AG09319 (cell line): ENCODE measurements around the gene COG5.

Experiments
- DNase-seq: peaks from one replicate; pipeline ENCODE4 v3.0.0-alpha.2; 2010; ENCODE audit warnings: low read depth; ENCODE audit errors: extremely low read depth
- CTCF ChIP-seq: IDR thresholded peaks from 2 replicates; pipeline ENCODE4 v1.5.1; 2011; ENCODE audit warnings: low read depth, mild to moderate bottlenecking, inconsistent platforms, low read length, moderate library complexity

The COG5 gene

DNA sequence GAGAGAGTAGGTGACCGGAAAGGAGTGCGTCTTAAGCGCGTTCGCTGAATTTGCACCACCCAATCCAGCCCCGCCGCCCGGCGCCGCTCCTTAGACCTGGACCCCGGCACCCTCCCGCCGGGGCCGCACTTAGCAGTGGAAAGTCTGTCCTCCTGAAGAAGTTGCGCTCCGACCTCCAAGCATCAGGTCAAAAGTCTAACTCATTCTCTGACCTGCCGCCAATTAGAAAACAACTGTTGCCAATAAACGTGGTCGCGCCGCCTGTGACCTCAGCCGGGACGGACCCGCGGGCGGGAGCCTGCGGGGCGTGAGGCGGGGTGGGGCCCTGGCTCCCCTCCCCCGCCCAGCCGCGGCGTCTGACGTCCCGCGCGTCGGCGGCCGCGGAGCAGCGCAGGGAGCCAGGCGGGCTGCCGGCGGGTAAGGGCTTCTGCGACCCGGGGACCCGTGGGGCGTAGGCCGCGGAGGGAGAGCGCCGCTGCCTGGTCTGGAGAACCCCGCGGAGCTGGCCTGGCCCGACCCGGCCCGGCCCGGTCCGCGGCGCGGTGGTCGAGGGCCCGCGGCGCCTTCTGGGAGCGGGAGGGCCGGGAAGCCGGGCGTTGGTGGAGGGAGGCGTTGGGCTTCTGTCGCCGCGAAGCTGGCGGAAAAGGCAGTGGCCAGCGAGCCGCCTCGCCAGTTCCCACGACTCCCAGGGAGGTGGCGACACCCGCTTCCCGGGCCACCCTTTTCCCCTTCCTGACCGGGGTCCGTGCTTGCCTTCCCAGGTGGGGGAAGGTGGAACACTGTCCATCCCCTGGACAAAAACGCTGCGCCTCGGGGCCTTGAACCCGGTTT, 16.4 kb upstream of the COG5 start, which contains the start of gene BCAP29:
Gene BCAP29 (plus strand): TSS at position 362 of the 831 bp plus-strand sequence. CDS start 527 bp downstream, outside the sequence.
- DNase-seq = no peak
- TF ChIP-seq CTCF = peak; percentile 13

DNA sequence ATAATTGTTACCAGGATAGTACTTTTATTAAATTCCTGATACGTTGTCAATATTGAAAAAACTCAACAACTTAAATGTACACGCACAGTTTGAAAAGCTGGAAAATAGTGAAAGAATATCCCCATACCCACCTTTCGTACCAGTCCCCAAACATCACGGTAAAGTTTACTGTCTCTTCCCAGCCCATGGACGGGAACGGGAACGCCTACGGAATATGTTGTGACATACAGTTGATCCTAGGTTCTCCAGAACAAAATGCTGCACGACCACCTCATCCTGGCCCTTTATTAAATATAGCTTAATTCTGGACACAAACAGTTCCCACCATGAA, 15.8 kb upstream of the COG5 start:
- DNase-seq = no peak
- no peak for TF ChIP-seq CTCF

DNA sequence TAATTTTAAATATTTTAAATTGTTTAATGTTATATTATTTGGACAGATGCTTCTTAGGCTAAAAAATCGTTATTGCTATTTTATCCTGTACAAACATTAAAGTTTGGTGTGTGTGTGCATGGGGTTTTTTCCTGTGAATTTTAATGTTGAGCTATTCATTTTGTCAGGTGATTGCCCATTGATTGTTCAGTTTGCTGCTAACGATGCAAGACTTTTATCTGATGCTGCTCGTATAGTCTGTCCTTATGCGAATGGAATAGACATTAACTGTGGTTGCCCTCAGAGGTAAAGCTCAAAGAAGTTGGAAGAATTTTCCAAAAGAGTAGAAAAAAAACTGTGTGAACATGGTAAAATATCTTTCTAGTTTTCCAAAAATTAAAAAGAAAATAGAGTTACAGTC, 9.8 kb upstream of the COG5 start:
- TF ChIP-seq CTCF = no peak
- no peak for DNase-seq

DNA sequence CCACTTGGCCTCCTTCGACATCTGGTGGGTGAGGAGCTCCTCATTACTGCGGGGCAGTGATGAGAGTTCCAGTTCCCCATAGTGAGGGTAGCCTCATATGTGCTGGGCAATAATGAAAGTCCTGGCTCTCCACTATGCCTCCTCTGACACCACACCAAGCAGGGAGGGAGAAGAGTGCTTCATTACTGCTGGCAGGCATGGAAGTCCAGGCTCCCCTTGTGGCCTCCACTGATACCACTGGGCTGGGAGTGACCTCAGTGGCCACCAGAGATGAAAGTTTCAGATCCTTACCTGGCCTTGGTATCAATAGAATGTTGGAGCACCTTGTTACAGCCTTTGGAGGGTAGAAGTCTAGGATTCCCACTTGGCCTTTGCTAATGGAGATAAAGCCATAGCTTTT, 6.6 kb upstream of the COG5 start:
- no peak for TF ChIP-seq CTCF
- no peak for DNase-seq

GRCh38 chr7:107564553-107565298, 1.0 kb upstream of the COG5 start:
- no peak for DNase-seq
- TF ChIP-seq CTCF = no peak; the same call in 1 of the 2 replicates

- TF ChIP-seq CTCF = no peak
- no peak for DNase-seq
These were observed 492 bp downstream of the COG5 start for GRCh38 chr7:107563081-107563774.
